Raji (cell line): ENCODE results near the gene PCNX4.

Experiments
- POLR2A ChIP-seq: IDR thresholded peaks from 2 replicates; pipeline ENCODE4 v1.6.1; 2011; ENCODE audit warnings: low read depth, low read length, control low read depth; ENCODE audit not compliant: insufficient read depth

The PCNX4 gene

GRCh38 chr14:60161196-60162107 is 69.7 kb downstream of the PCNX4 start:
- no peak for TF ChIP-seq POLR2A

GRCh38 chr14:60163693-60164092 is 72.0 kb downstream of the PCNX4 start:
- TF ChIP-seq POLR2A: no peak

- TF ChIP-seq POLR2A: no peak
Observed at GRCh38 chr14:60164404-60164711, 72.6 kb downstream of the PCNX4 start.

- TF ChIP-seq POLR2A: peak; percentile 75
Observed at GRCh38 chr14:60164712-60165546, 73.2 kb downstream of the PCNX4 start, which contains the start of gene DHRS7. DHRS7 (minus strand) TSS chr14:60165398; CDS start chr14:60165309, 89 bp downstream.

GRCh38 chr14:60165547-60165876 is 73.8 kb downstream of the PCNX4 start:
- no peak for TF ChIP-seq POLR2A

GRCh38 chr14:60166142-60166541 is 74.4 kb downstream of the PCNX4 start:
- no peak for TF ChIP-seq POLR2A

- no peak for TF ChIP-seq POLR2A
Observed at GRCh38 chr14:60169722-60170121, 78.0 kb downstream of the PCNX4 start.

- TF ChIP-seq POLR2A: no peak
Observed at GRCh38 chr14:60170948-60171347, 79.2 kb downstream of the PCNX4 start.

- no peak for TF ChIP-seq POLR2A
Observed at GRCh38 chr14:60171690-60172089, 80.0 kb downstream of the PCNX4 start.

- no peak for TF ChIP-seq POLR2A
Observed at GRCh38 chr14:60174352-60175254, 82.9 kb downstream of the PCNX4 start.

- no peak for TF ChIP-seq POLR2A
Observed at GRCh38 chr14:60175255-60175902, 83.7 kb downstream of the PCNX4 start.

- TF ChIP-seq POLR2A: no peak
Observed at GRCh38 chr14:60178164-60178563, 86.4 kb downstream of the PCNX4 start.

GRCh38 chr14:60178820-60179219 is 87.1 kb downstream of the PCNX4 start:
- no peak for TF ChIP-seq POLR2A

GRCh38 chr14:60179431-60179869 is 87.7 kb downstream of the PCNX4 start:
- no peak for TF ChIP-seq POLR2A
